H1 (cell line): ENCODE results near the gene CPLX1. TPM values are rescaled to one million over a fixed set of nuclear protein-coding genes. Genes with fewer than 3 reads are reported as not detected.

Source experiments
- CTCF ChIA-PET: fragments of 300-600 bp; sonication (Branson Sonifier 250); formaldehyde crosslinking; loops from one replicate; lab custom pipeline; 2021; ENCODE audit not compliant: partially characterized antibody; lab: Charles Lee
- POLR2A ChIA-PET: fragments of 300-600 bp; sonication (Branson Sonifier 250); formaldehyde crosslinking; loops from one replicate; lab custom pipeline; 2021; ENCODE audit warnings: inconsistent platforms; ENCODE audit not compliant: partially characterized antibody; lab: Charles Lee
- DNase-seq, 2 experiments: peaks; one replicate each; pipeline versions ENCODE4 v3.0.0 to v3.0.0-alpha.2; 2010 to 2022; ENCODE audit warnings: low spot score in 2 of 2, low read depth in 1 of 2, mixed read lengths in 1 of 2
- FAIRE-seq: peaks from 2 replicates; lab custom pipeline; 2011; peaks lifted over from hg19 to GRCh38; lab: Jason Lieb, UNC
- H2AFZ ChIP-seq: 2 replicates; pipeline ENCODE4 v1.8.1; 2012; ENCODE audit warnings: low read length, inconsistent platforms
- H2AK5ac ChIP-seq: 2 replicates; pipeline ENCODE4 v1.6.1; 2013; ENCODE audit warnings: low read depth, low read length
- H2BK120ac ChIP-seq: replicated peaks from 2 replicates; pipeline ENCODE3; 2013; ENCODE audit warnings: low read depth, low read length, inconsistent platforms
- H2BK12ac ChIP-seq: 2 replicates; pipeline ENCODE4 v1.6.1; 2013; ENCODE audit warnings: low read depth, low read length
- H2BK15ac ChIP-seq: 2 replicates; pipeline ENCODE4 v1.6.1; 2013; ENCODE audit warnings: low read length
- H2BK20ac ChIP-seq: 2 replicates; pipeline ENCODE4 v1.6.1; 2013; ENCODE audit warnings: low read length
- H2BK5ac ChIP-seq: 2 replicates; pipeline ENCODE4 v1.6.1; 2013; ENCODE audit warnings: low read depth, low read length
- H3K14ac ChIP-seq: 2 replicates; pipeline ENCODE4 v1.6.1; 2013; ENCODE audit warnings: inconsistent platforms; ENCODE audit not compliant: insufficient read length
- H3K18ac ChIP-seq: 2 replicates; pipeline ENCODE4 v1.6.1; 2013; ENCODE audit warnings: low read length; ENCODE audit errors: extremely low read depth
- H3K23ac ChIP-seq: 2 replicates; pipeline ENCODE4 v1.6.1; 2013; ENCODE audit warnings: inconsistent platforms; ENCODE audit not compliant: insufficient read length
- H3K23me2 ChIP-seq: 2 replicates; pipeline ENCODE4 v1.6.1; 2013; ENCODE audit warnings: low read depth, low read length
- H3K27ac ChIP-seq: 2 replicates; pipeline ENCODE4 v1.6.1; 2011; ENCODE audit warnings: low read depth, low read length, inconsistent platforms
- H3K27me3 ChIP-seq, 4 experiments: replicated peaks in 1 of 4; 1 replicate in 1 of 4; 2 replicates in 3 of 4; pipeline versions ENCODE4 v1.6.1 to v1.8.1; 2011 to 2013; ENCODE audit warnings: low read length in 3 of 4, mild to moderate bottlenecking in 3 of 4, inconsistent platforms in 2 of 4, mixed read lengths in 2 of 4, moderate library complexity in 1 of 4; ENCODE audit not compliant: control insufficient read depth in 3 of 4, insufficient read depth in 3 of 4; ENCODE audit errors: extremely low read depth in 1 of 4
- H3K36me3 ChIP-seq, 4 experiments: 2 replicates each; pipeline versions ENCODE4 v1.6.1 to v1.8.1; 2011 to 2013; ENCODE audit warnings: mild to moderate bottlenecking in 4 of 4, low read length in 3 of 4, moderate library complexity in 2 of 4, control low read depth in 1 of 4, inconsistent platforms in 1 of 4; ENCODE audit not compliant: insufficient read depth in 4 of 4, control insufficient read depth in 2 of 4
- H3K4ac ChIP-seq: replicated peaks from 2 replicates; pipeline ENCODE3; 2013; ENCODE audit warnings: low read length, low read depth, mixed read lengths, inconsistent platforms; ENCODE audit not compliant: insufficient read length
- H3K4me1 ChIP-seq, 4 experiments: replicated peaks in 1 of 4; 1 replicate in 1 of 4; 2 replicates in 3 of 4; pipeline versions ENCODE4 v1.6.1 to v1.8.1; 2011 to 2013; ENCODE audit warnings: low read length in 3 of 4, inconsistent platforms in 2 of 4, mixed read lengths in 1 of 4; ENCODE audit not compliant: insufficient read depth in 4 of 4, control insufficient read depth in 3 of 4
- H3K4me2 ChIP-seq, 2 experiments: 2 replicates each; pipeline versions ENCODE4 v1.6.1 to v1.8.1; 2011 to 2013; ENCODE audit warnings: low read depth in 2 of 2, low read length in 2 of 2, control low read depth in 1 of 2, inconsistent platforms in 1 of 2, mild to moderate bottlenecking in 1 of 2; ENCODE audit not compliant: insufficient read depth in 1 of 2
- H3K4me3 ChIP-seq, 4 experiments: fragments of 200-600, 300-600 bp in 1 of 4; sonication (generic), shearing (Covaris generic), sonication (Bioruptor Twin) in 1 of 4; 2 replicates each; pipeline versions ENCODE4 v1.5.1 to v1.8.1; 2011 to 2016; ENCODE audit warnings: low read length in 4 of 4, low read depth in 3 of 4, control low read depth in 2 of 4, inconsistent platforms in 2 of 4, mild to moderate bottlenecking in 2 of 4, mixed read lengths in 1 of 4, moderate library complexity in 1 of 4; ENCODE audit not compliant: insufficient read depth in 2 of 4; ENCODE audit errors: extremely low read depth in 1 of 4
- H3K56ac ChIP-seq: replicated peaks from 2 replicates; pipeline ENCODE3; 2013; ENCODE audit warnings: low read depth, mild to moderate bottlenecking, mixed read lengths, low read length, inconsistent platforms; ENCODE audit not compliant: insufficient read length
- H3K79me1 ChIP-seq: 2 replicates; pipeline ENCODE4 v1.6.1; 2013; ENCODE audit warnings: low read depth, low read length, control low read depth
- H3K79me2 ChIP-seq, 2 experiments: 2 replicates each; pipeline versions ENCODE4 v1.6.1 to v1.8.1; 2012 to 2013; ENCODE audit warnings: low read length in 2 of 2, mild to moderate bottlenecking in 2 of 2, inconsistent platforms in 1 of 2; ENCODE audit not compliant: insufficient read depth in 2 of 2, control insufficient read depth in 1 of 2
- H3K9ac ChIP-seq, 4 experiments: replicated peaks in 1 of 4; 1 replicate in 1 of 4; 2 replicates in 3 of 4; pipeline versions ENCODE4 v1.6.1 to v1.8.1; 2011 to 2013; ENCODE audit warnings: low read depth in 3 of 4, low read length in 3 of 4, control low read depth in 2 of 4, mild to moderate bottlenecking in 2 of 4, moderate library complexity in 2 of 4, inconsistent platforms in 1 of 4; ENCODE audit errors: extremely low read depth in 1 of 4
- H3K9me3 ChIP-seq, 2 experiments: 2 replicates each; pipeline versions ENCODE4 v1.6.1 to v1.8.1; 2012 to 2013; ENCODE audit warnings: mild to moderate bottlenecking in 2 of 2, moderate library complexity in 2 of 2, control low read depth in 1 of 2, inconsistent platforms in 1 of 2, low read depth in 1 of 2, low read length in 1 of 2, mixed read lengths in 1 of 2; ENCODE audit not compliant: insufficient read depth in 2 of 2
- H4K20me1 ChIP-seq, 2 experiments: replicated peaks in 1 of 2; 2 replicates each; pipeline versions ENCODE3 to v1.8.1; 2011 to 2013; ENCODE audit warnings: inconsistent platforms in 2 of 2, low read length in 2 of 2, mild to moderate bottlenecking in 1 of 2; ENCODE audit not compliant: insufficient read depth in 2 of 2, control insufficient read depth in 1 of 2
- H4K5ac ChIP-seq: 2 replicates; pipeline ENCODE4 v1.6.1; 2013; ENCODE audit warnings: low read length, low read depth, mixed read lengths, inconsistent platforms; ENCODE audit not compliant: insufficient read length
- H4K8ac ChIP-seq: 2 replicates; pipeline ENCODE4 v1.8.0; 2013; ENCODE audit warnings: mild to moderate bottlenecking, moderate library complexity, low read length, inconsistent platforms; ENCODE audit not compliant: insufficient read depth; ENCODE audit errors: extremely low read depth
- H4K91ac ChIP-seq: replicated peaks from 2 replicates; pipeline ENCODE3; 2013; ENCODE audit warnings: low read length, mixed read lengths, inconsistent platforms; ENCODE audit not compliant: insufficient read length
- EP300 ChIP-seq, 2 experiments: IDR thresholded peaks; 1 replicate in 1 of 2; 2 replicates in 1 of 2; pipeline ENCODE4 v1.6.1; 2011 to 2012; ENCODE audit warnings: low read depth in 2 of 2, low read length in 2 of 2, mild to moderate bottlenecking in 2 of 2, borderline replicate concordance in 1 of 2, inconsistent platforms in 1 of 2, moderate library complexity in 1 of 2
- GTF2F1 ChIP-seq: IDR thresholded peaks from 2 replicates; pipeline ENCODE4 v1.6.1; 2012; ENCODE audit warnings: low read depth, low read length, improper control_type of control experiment, borderline replicate concordance
- HDAC6 ChIP-seq: IDR thresholded peaks from one replicate; pipeline ENCODE4 v1.7.1; 2012; ENCODE audit warnings: low read depth, mild to moderate bottlenecking, inconsistent platforms, low read length, moderate library complexity
- WGBS, 2 experiments: shearing (Covaris generic) in 1 of 2; methylation state at CpG; one replicate each; pipeline versions ENCODE4 v1.1.6 to v1.1.7; 2013 to 2015; ENCODE audit warnings: low lambda C conversion rate in 2 of 2, mixed read lengths in 2 of 2, inconsistent platforms in 1 of 2, low coverage in 1 of 2, missing lambda C conversion rate in 1 of 2; ENCODE audit not compliant: insufficient replicate concordance in 2 of 2, insufficient coverage in 1 of 2, insufficient read length in 1 of 2; ENCODE audit errors: extremely low coverage in 1 of 2, missing lambda C conversion rate in 1 of 2; 5-methylcytosine and 5-hydroxymethylcytosine counted together
- polyA plus RNA-seq, 7 experiments: library from polyadenylated mRNA; depleted of rRNA in 3 of 7; stranded (reverse) in 5 of 7; unstranded in 2 of 7; fragments of >200 nt in 5 of 7; fragments of 200-250 nt in 2 of 7; gene quantifications; 1 replicate in 5 of 7; 2 replicates in 1 of 7; 4 replicates in 1 of 7; pipeline versions ENCODE4 v1.2.1 to v1.2.3, GENCODE V29; 2011 to 2013; ENCODE audit warnings: missing spikeins in 2 of 7, mixed read lengths in 2 of 7
- total RNA-seq: library from RNA; stranded (reverse); fragmentation: NEBNext Ultra II Directional; extraction: Animal tissue kit (Norgen Biotek cat#: 25700); gene quantifications from 2 replicates; pipeline ENCODE4 v1.2.1, GENCODE V29; 2021

Gene CPLX1
- total and polyA plus RNA-seq, 2 of the 8 experiments (the other 6 are each of a cell fraction or from before 2014, with no cell fraction given) = 0.32 to 0.56 TPM

- H2BK120ac ChIP-seq = no peak overlapping the region
- no peaks in the 10 kb centered on the region; a peak in 1 of 4 replicates for H3K9me3 ChIP-seq
- H4K5ac ChIP-seq = no peak overlapping the region
- no peak overlapping the region for H2AFZ ChIP-seq
- H3K14ac ChIP-seq = no peak overlapping the region
- H4K91ac ChIP-seq = no peak overlapping the region
- no peak overlapping the region for H3K18ac ChIP-seq
- peaks cover 9 to 17% of the 10 kb centered on the region in 2 experiments for H4K20me1 ChIP-seq
- H2BK12ac ChIP-seq = no peak overlapping the region
- POLR2A ChIA-PET = no interaction called here
- no peak overlapping the region for H3K56ac ChIP-seq
- H2AK5ac ChIP-seq = no peak overlapping the region
- H3K36me3 ChIP-seq = peaks cover 6 to 40% (median 26%) of the 10 kb centered on the region in 4 experiments; a peak in 7 of 8 replicates
- CTCF ChIA-PET = interaction anchor here (0.8 kb wide), 1 partner anchor 10 kb away, joined by 4 read pairs; no protein-coding TSS in a partner anchor
- H3K27ac ChIP-seq = no peak overlapping the region
- no peak overlapping the region for H2BK15ac ChIP-seq
- H4K8ac ChIP-seq = no peak overlapping the region
- DNase-seq (no peak), FAIRE-seq (no peak)
- no peaks in the 10 kb centered on the region for H3K23me2 ChIP-seq
- TF ChIP-seq GTF2F1 (no peak), HDAC6 (no peak), EP300 (IDR thresholded peaks at IDR 0.05; ENCODE audit: borderline replicate concordance in 1 of 2, low read depth in 2 of 2, low read length in 2 of 2) (no peak)
- H3K4me2 ChIP-seq = no peak overlapping the region
- no peak overlapping the region for H3K4me3 ChIP-seq
- no peak overlapping the region for H3K4ac ChIP-seq
- no peaks in the 10 kb centered on the region for H3K4me1 ChIP-seq
- no peaks in the 10 kb centered on the region for H3K79me1 ChIP-seq
- no peak overlapping the region for H2BK20ac ChIP-seq
- H3K9ac ChIP-seq = no peak overlapping the region
- H3K79me2 ChIP-seq = no peaks in the 10 kb centered on the region
- H2BK5ac ChIP-seq = no peak overlapping the region
- no peaks in the 10 kb centered on the region for H3K27me3 ChIP-seq
- WGBS, 2 experiments = 98% methylated on average over 22 of the region's 22 CpGs; no CpG with 5 or more reads in 1 of the 2 experiments
- no peak overlapping the region for H3K23ac ChIP-seq
Measured at GRCh38 chr4:739569-739968, 86.4 kb downstream of the CPLX1 start.
